TTC549 (cell line): ENCODE measurements around the gene ARHGEF10L.
"Not testable (repeated sequence)": the region's sequence is repeated elsewhere in the genome, so short reads cannot be mapped to it uniquely, and the experiment has no call there.

Experiments
- FAIRE-seq: peaks from 2 replicates; lab custom pipeline; 2012; peaks lifted over from hg19 to GRCh38; lab: Jason Lieb, UNC

ARHGEF10L gene, protein sequence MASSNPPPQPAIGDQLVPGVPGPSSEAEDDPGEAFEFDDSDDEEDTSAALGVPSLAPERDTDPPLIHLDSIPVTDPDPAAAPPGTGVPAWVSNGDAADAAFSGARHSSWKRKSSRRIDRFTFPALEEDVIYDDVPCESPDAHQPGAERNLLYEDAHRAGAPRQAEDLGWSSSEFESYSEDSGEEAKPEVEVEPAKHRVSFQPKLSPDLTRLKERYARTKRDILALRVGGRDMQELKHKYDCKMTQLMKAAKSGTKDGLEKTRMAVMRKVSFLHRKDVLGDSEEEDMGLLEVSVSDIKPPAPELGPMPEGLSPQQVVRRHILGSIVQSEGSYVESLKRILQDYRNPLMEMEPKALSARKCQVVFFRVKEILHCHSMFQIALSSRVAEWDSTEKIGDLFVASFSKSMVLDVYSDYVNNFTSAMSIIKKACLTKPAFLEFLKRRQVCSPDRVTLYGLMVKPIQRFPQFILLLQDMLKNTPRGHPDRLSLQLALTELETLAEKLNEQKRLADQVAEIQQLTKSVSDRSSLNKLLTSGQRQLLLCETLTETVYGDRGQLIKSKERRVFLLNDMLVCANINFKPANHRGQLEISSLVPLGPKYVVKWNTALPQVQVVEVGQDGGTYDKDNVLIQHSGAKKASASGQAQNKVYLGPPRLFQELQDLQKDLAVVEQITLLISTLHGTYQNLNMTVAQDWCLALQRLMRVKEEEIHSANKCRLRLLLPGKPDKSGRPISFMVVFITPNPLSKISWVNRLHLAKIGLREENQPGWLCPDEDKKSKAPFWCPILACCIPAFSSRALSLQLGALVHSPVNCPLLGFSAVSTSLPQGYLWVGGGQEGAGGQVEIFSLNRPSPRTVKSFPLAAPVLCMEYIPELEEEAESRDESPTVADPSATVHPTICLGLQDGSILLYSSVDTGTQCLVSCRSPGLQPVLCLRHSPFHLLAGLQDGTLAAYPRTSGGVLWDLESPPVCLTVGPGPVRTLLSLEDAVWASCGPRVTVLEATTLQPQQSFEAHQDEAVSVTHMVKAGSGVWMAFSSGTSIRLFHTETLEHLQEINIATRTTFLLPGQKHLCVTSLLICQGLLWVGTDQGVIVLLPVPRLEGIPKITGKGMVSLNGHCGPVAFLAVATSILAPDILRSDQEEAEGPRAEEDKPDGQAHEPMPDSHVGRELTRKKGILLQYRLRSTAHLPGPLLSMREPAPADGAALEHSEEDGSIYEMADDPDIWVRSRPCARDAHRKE (N-terminal part only)

DNA sequence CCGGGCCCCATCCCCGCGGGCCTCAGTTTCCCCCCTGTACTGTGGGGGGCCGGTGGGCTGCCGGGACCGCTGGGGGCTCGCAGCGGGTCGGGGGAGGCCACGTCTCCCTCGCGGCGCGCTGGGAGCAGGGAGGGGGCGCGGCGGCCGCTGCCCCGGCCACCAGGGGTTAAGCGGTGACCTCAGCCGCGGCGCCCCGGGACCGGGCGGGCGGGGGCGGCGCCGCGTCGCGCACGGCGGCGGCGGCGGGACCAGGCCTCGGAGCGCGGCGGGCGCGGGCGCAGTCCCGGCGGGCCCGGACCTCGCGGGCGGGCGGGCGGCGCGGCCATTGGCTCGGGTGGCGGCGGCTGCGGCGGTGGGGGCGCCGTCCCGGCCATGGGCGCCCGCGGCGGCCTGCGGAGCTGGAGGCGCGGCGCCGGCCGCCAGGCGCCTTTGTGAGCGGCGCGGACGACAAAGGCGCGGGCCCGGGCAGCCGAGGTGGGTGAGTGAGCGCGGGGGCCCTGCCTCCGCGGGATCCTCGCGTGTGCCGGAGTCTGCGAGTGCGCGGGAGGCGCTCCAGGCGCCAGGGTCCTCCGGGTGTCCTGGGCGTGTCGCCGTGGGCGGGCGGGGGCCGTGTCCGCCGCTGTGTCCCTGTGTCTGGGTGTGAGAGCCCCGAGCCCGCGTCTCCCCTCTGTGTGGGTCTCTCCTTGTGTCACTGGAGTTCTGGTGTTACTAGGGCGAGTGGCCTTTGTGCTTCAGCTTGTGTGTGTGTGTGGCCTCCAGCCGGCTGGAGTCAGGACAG is at the start of gene ARHGEF10L:
ARHGEF10L (plus strand) TSS at position 222 of the 778 bp plus-strand sequence. CDS start 40,898 bp downstream, outside the sequence.
- FAIRE-seq: no peak

DNA sequence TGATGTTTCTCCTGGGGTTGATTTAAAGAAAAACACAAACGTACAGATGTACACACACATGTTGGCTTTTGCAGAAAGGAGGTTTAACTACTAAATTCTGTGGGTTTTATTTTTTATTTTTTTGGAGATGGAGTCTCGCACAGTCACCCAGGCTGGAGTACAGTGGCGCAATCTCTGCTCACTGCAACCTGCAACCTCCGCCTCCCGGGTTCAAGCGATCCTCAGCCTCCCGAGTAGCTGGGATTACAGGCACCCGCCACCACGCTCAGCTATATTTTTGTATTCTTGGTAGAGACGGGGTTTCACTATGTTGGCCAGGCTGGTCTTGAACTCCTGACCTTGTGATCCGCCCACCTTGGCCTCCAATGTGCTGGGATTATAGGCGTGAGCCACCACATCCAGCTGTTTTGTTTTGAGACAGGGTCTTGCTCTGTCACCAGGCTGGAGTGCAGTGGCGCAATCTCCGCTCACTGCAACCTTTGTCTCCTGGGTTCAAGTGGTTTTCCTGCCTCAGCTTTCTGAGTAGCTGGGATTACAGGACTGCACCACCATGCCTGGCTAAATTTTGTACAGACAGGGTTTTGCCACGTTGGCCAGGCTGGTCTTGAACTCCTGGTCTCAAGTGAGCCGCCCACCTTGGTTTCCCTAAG is 49.6 kb upstream of the ARHGEF10L start:
- FAIRE-seq: not testable (repeated sequence)

GRCh38 chr1:17490667-17491066 is 48.8 kb upstream of the ARHGEF10L start:
- not testable (repeated sequence) for FAIRE-seq

DNA sequence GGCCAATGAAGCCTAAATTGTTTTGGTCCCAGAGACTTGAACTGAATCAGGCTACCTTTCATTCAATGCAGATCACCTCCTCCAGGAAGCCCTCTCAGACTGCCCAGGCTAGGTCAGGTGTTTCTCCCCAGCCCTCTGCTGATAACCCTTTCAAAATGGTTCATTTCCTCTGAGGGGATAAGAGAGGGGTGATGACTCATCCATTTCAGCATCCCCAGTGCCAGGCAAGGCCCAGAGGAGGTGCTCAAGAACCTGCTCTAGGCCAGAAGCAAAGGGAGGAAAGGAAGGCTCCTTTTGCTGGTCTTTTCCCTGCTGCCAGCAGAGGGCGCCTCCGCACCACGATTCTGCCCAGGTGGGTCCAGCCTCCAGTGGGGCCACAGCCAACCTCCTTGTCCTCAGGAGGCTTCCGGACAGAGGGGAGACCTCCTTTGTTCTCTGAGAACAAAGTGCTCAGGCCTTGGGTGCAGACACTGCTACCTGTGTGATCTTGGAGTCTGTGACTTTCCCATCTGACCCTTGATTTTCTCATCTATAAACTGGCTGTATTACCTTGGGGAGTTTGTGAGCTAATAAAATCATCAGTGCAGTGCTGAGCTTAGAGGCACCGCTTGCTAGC is 45.3 kb upstream of the ARHGEF10L start:
- no peak for FAIRE-seq

DNA sequence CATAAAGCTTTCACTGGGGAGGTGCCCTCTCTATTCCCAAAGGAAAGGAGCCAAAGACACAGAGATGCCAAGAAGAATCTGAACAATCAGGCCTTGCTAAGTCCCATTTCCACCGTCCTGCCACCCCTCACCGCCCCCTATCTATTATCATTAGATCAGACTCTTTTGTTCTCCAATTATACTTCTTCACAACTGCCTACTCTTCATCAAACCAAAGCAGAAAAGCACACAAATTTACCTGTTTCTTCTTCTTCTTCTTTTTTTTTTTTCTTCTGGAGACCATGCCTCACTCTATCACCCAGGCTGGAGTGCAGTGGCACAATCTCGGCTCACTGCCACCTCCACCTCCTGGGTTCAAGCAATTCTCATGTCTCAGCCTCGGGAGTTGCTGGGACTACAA is 43.1 kb upstream of the ARHGEF10L start:
- FAIRE-seq: no peak

DNA sequence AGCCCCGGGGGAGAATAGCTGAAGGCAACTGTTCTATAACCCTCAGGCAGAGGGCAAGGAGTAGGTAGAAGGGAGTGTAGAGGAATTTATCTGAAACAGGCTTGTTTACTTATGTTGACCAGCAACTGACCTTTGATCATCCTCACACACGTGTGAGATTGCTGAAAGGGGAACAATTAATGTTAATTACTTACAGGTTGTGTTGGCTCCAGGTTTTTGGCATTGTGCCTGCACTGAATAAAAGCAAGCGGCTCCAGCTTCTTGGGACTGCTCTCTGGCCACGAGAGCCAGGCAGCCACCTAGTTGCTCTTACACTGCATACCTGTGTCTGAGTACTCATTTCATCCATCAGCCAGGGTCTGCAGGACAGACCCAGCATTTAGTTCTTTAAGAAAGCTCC is 41.3 kb upstream of the ARHGEF10L start:
- no peak for FAIRE-seq

DNA sequence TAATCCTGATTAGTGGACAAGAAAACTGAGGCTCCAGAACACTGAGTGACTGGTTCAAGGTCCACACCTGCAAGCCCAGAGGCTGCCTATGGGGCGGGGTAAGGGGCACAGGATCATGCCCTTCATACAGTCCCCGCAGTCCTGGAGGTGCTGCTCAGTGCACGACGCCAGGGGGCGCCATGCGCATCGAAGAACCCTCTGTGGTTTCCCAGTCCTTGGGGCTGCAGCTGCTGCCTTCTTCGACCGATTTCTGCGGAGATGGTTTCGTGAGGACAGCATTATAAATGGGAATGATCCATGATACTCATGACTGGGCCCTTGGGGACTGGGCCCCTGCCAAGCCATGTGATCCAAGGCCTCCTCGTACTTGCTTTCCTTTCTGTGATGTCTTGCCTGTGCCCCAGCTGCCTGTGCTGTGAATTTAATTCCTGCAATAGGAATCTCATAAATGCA is 37.1 kb upstream of the ARHGEF10L start:
- FAIRE-seq: no peak

- FAIRE-seq: no peak
Measured at GRCh38 chr1:17503146-17503545, 36.4 kb upstream of the ARHGEF10L start.

DNA sequence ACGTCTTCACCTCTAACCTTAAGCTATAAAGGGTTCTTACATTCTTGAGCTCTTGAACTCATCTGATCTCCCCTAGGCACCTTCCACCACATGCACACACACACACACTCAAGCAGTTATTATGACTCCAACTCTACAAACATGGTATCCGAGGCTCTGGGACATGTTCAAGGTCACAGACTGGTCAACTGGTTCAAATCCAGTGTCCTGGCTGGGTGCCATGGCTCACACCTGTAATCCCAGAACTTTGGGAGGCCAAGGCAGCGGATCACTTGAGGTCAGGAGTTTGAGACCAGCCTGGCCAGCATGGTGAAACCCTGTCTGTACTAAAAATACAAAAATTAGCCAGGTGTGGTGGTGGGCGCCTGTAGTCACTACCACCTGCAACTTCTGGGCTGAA is 32.3 kb upstream of the ARHGEF10L start:
- not testable (repeated sequence) for FAIRE-seq

DNA sequence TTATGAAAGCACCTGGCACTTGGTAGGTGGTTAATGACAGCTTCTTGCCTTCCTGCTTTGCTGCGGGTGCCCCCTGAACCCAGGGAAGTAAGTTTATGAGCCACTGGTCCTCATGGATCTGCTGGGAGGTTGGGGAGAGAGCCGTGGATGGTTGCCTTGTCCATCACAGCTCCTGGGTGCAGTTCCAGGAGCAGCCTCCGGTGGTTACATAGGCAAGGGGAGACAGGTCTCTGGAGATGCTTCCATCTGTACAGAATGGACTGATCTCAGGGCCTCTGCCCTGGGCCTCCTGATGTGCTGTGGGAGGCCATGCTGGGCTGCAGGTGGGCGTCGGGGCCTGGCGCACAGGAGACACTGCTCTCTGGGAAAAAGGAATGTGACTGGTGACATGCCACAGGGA is 31.6 kb upstream of the ARHGEF10L start:
- FAIRE-seq: no peak

- FAIRE-seq: no peak
Measured at GRCh38 chr1:17509363-17509762, 30.1 kb upstream of the ARHGEF10L start.

GRCh38 chr1:17510138-17510537 is 29.4 kb upstream of the ARHGEF10L start:
- no peak for FAIRE-seq

DNA sequence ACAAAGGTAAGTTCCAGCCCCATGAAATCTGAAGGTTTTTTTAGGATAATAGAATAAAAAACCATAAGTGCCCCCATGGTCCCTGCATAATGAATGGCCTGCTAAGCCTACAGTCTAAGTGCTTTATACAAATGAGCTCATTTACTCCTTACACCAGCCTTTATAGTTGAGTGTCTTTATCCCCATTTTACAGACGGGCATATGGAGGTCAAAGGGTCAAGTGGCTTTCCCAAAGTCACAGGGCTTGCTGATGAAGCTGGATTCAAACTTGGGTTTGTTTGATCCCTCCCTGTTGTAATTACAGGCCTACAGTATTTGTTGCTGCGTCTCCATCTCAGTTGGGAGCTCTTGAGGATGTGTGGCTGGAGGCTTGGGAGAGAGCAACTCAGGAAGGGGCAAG is 28.3 kb upstream of the ARHGEF10L start:
- no peak for FAIRE-seq

GRCh38 chr1:17513131-17513530 is 26.4 kb upstream of the ARHGEF10L start:
- FAIRE-seq: no peak

DNA sequence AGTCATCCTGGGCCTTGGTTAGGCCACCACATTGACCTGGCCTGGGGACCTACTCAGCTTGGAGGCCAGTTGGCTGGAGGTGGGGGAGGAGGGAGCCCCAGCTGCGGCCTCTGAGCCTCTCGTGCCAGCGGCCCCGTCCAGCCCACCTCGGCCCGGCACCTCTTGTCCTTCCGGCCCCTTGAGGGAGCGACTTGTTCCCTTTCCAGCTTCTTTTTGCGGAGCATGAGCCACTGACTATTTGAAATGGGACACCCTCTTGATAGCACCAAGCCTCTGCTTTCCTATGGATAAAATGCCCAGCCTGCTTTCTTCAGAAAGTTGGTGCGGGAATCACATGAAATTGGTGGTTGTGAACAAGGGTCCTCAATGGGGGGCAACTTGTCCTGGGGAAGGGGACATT is 24.7 kb upstream of the ARHGEF10L start:
- FAIRE-seq: no peak

DNA sequence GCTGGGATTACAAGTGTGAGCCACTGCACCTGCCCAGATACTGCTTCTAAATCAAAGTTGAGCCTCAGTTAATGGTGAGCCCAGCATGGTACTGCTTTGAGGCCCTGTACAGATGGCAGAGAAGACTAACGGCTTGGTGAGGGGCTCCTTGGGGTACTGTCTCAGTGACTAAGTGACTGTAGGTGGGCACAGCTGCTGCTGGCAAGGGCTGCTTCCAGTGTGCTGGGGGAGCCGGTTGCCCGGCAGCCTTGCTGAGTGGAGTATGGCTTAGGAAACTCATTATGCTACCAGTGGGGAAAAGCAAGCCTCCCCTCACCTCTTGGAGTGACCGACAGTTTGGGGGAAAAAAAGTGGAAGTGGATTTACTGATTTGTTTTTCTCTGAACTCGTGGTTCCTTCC is 23.6 kb upstream of the ARHGEF10L start:
- no peak for FAIRE-seq

GRCh38 chr1:17516303-17517214 is 22.9 kb upstream of the ARHGEF10L start:
- FAIRE-seq: no peak

DNA sequence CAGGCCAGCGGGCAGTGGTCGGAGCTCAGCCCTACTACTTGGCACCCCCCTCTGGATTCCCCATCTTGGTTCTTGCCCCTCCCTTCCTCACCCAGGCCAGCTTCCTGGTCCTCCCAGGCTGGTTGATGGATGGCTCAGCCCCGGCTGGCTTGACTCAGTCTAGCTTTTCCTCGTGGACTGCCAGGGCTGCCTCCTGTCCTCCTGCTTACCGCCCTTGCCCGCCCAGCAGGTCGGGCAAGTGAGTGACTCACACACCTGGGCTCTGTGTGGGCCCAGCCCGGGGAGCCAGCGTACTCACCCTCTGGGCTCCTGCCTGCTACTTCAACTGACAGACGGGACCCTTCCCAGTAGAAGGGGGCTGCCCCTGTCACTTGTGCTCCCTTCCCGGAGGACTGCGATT is 19.5 kb upstream of the ARHGEF10L start:
- FAIRE-seq: no peak

DNA sequence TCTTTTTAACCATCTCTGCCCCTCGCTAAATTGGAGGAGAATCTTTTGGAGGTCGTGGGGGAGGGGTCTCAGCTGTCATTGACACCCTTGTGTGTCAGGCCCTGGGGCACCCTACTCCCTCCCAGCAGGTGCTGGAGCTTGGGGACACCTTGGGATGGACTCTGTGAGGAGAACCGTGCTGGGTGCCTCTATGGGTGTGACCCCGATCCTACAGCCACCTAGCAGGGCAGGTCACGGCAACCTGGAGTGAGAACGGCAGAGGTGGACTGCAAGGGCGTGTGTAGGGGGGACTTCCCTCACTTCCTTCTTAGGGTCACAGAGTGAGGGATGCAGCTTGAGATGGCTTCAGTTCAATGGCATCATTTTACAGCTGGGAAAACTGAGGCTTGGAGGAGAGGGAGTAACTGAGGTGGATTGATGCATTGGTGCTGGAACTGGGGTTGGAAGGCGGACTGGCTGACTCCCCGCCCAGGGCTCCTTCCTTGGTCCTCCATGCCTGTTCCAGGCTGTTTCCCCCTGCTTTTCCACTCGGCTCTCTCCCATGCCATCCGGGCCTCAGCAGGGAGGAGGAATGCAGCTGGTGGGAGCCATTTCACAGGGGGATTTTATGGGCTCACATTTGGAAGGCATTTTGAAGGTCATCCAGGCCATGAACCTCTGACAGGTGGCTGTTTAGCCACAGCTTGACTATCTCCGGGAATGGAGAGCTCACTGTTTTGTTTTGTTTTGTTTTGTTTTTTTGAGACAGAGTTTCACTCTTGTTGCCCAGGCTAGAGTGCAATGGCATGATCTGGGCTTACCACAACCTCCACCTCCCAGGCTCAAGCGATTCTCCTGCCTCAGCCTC is 18.8 kb upstream of the ARHGEF10L start:
- no peak for FAIRE-seq
